Fibroblast of villous mesenchyme (primary cell): Measurements from ENCODE around the gene GLT8D2. TPM values are rescaled to one million over a fixed set of nuclear protein-coding genes. Genes with fewer than 3 reads are reported as not detected.

Source experiments
- DNase-seq: peaks from one replicate; pipeline ENCODE4 v3.0.0-alpha.2; 2010; ENCODE audit warnings: low read depth
- H3K4me3 ChIP-seq: 2 replicates; pipeline ENCODE4 v1.5.1; 2011; ENCODE audit warnings: low read depth, mild to moderate bottlenecking, low read length
- CTCF ChIP-seq: IDR thresholded peaks from 2 replicates; pipeline ENCODE4 v1.5.1; 2012; ENCODE audit warnings: low read depth, mild to moderate bottlenecking, low read length; ENCODE audit not compliant: insufficient read depth
- total RNA-seq: library from RNA; depleted of rRNA; stranded (reverse); fragments of >200 nt; gene quantifications from 2 replicates; pipeline ENCODE4 v1.2.3, GENCODE V29; 2012

GLT8D2 gene
- total RNA-seq, 1 donor = 51.4 TPM

GRCh38 chr12:103997286-103997900, 52.6 kb downstream of the GLT8D2 start:
- peak; percentile 20 for DNase-seq
- H3K4me3 ChIP-seq = no peak overlapping the region
- TF ChIP-seq CTCF = no peak

GRCh38 chr12:103996595-103996994, 53.4 kb downstream of the GLT8D2 start:
- no peak overlapping the region for H3K4me3 ChIP-seq
- no peak for TF ChIP-seq CTCF
- DNase-seq = no peak

- DNase-seq = no peak
- no peak overlapping the region for H3K4me3 ChIP-seq
- TF ChIP-seq CTCF = no peak
Measured at GRCh38 chr12:103994235-103994634, 55.8 kb downstream of the GLT8D2 start.

GRCh38 chr12:103986829-103987228, 63.2 kb downstream of the GLT8D2 start:
- DNase-seq = peak; percentile 34
- no peak overlapping the region for H3K4me3 ChIP-seq
- TF ChIP-seq CTCF = no peak

- no peak for TF ChIP-seq CTCF
- no peak for DNase-seq
- no peak overlapping the region for H3K4me3 ChIP-seq
Measured at GRCh38 chr12:103978384-103978982, 71.5 kb downstream of the GLT8D2 start.

GRCh38 chr12:103975368-103975767, 74.6 kb downstream of the GLT8D2 start:
- no peak overlapping the region for H3K4me3 ChIP-seq
- DNase-seq = no peak
- no peak for TF ChIP-seq CTCF

- no peak for DNase-seq
- no peak for TF ChIP-seq CTCF
Measured at GRCh38 chr12:103973909-103974308, 76.1 kb downstream of the GLT8D2 start.

More at GRCh38 chr12:103973909-103974308, 76.1 kb downstream of the GLT8D2 start:
- H3K4me3 ChIP-seq = no peak overlapping the region
